GM12878 (cell line): ENCODE data around the gene RAB37.

ENCODE experiments used
- CEBPB ChIP-seq, 2 experiments: fragments of 150-350 bp in 1 of 2; IDR thresholded peaks; 2 replicates each; pipeline ENCODE4 v1.6.1; 2012 to 2014; ENCODE audit warnings: low read depth in 2 of 2, low read length in 2 of 2, borderline replicate concordance in 1 of 2, inconsistent platforms in 1 of 2
- EZH2 ChIP-seq: IDR thresholded peaks from 2 replicates; pipeline ENCODE4 v1.6.1; 2012; ENCODE audit warnings: low read depth, mild to moderate bottlenecking, control low read depth, inconsistent platforms, low read length, borderline replicate concordance; ENCODE audit not compliant: control insufficient read depth
- FOXK2 ChIP-seq: fragments of 450-650 bp; IDR thresholded peaks from 2 replicates; pipeline ENCODE4 v1.6.1; 2017; ENCODE audit warnings: mild to moderate bottlenecking, moderate library complexity
- FOXM1 ChIP-seq: IDR thresholded peaks from 2 replicates; pipeline ENCODE4 v1.6.1; 2012; ENCODE audit warnings: low read depth, mild to moderate bottlenecking, inconsistent platforms, low read length, moderate library complexity
- HDAC2 ChIP-seq: fragments of 200-600 bp; sonication (generic); IDR thresholded peaks from 2 replicates; pipeline ENCODE4 v1.6.1; 2017
- MAX ChIP-seq: IDR thresholded peaks from 2 replicates; pipeline ENCODE4 v1.6.1; 2012; ENCODE audit warnings: low read depth, low read length, improper control_type of control experiment
- NR2C1 ChIP-seq: fragments of 450-650 bp; IDR thresholded peaks from 2 replicates; pipeline ENCODE4 v1.6.1; 2017; ENCODE audit warnings: antibody characterized with exemption, mild to moderate bottlenecking, moderate library complexity
- SMAD1 ChIP-seq: fragments of 450-650 bp; IDR thresholded peaks from 2 replicates; pipeline ENCODE4 v1.6.1; 2018; ENCODE audit warnings: mild to moderate bottlenecking, low read depth; ENCODE audit not compliant: partially characterized antibody
- TF ChIP-seq, protein P1 (sequence below), 3 experiments: IDR thresholded peaks in 2 of 3; conservative IDR thresholded peaks in 1 of 3; 2 replicates each; pipeline ENCODE4 v1.5.1; 2011; ENCODE audit warnings: low read depth in 3 of 3, low read length in 3 of 3, mild to moderate bottlenecking in 3 of 3, control low read depth in 2 of 3, moderate library complexity in 2 of 3, inconsistent platforms in 1 of 3, mixed read lengths in 1 of 3; ENCODE audit not compliant: control insufficient read depth in 2 of 3, insufficient read depth in 1 of 3; ENCODE audit errors: extremely low read depth in 1 of 3
- TF ChIP-seq, protein P2 (sequence below): fragments of 450-650 bp; IDR thresholded peaks from 2 replicates; pipeline ENCODE4 v1.6.1; 2017; ENCODE audit warnings: mild to moderate bottlenecking, low read depth, inconsistent platforms; ENCODE audit not compliant: poor library complexity, severe bottlenecking

DNA sequence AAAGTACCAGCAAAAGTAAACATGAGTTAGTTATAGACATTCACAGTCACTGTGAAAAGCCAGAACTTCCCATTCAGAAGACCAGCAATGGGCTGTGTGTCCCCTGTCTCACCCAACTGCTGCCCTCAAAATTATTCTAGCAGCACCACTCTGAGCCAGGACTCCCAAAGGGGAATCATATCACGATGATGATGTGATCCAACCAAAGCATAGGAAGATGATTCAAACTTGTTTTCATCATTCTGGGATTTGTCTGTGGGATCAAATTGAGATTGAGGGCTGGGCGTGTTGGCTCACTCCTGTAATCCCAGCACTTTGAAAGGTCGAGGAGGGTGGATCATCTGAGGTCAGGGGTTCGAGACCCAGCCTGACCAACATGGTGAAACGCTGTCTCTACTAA, 45.5 kb downstream of the RAB37 start:
- TF ChIP-seq, protein P1, sequence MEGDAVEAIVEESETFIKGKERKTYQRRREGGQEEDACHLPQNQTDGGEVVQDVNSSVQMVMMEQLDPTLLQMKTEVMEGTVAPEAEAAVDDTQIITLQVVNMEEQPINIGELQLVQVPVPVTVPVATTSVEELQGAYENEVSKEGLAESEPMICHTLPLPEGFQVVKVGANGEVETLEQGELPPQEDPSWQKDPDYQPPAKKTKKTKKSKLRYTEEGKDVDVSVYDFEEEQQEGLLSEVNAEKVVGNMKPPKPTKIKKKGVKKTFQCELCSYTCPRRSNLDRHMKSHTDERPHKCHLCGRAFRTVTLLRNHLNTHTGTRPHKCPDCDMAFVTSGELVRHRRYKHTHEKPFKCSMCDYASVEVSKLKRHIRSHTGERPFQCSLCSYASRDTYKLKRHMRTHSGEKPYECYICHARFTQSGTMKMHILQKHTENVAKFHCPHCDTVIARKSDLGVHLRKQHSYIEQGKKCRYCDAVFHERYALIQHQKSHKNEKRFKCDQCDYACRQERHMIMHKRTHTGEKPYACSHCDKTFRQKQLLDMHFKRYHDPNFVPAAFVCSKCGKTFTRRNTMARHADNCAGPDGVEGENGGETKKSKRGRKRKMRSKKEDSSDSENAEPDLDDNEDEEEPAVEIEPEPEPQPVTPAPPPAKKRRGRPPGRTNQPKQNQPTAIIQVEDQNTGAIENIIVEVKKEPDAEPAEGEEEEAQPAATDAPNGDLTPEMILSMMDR (IDR thresholded peaks at IDR 0.05 in 2 of 3, conservative IDR thresholded peaks at IDR 0.05 in 1 of 3; ENCODE audit: control insufficient read depth in 2 of 3, extremely low read depth in 1 of 3, insufficient read depth in 1 of 3, low read depth in 3 of 3, low read length in 3 of 3), result no peak
- no peak for TF ChIP-seq SMAD1
- TF ChIP-seq, protein P2, sequence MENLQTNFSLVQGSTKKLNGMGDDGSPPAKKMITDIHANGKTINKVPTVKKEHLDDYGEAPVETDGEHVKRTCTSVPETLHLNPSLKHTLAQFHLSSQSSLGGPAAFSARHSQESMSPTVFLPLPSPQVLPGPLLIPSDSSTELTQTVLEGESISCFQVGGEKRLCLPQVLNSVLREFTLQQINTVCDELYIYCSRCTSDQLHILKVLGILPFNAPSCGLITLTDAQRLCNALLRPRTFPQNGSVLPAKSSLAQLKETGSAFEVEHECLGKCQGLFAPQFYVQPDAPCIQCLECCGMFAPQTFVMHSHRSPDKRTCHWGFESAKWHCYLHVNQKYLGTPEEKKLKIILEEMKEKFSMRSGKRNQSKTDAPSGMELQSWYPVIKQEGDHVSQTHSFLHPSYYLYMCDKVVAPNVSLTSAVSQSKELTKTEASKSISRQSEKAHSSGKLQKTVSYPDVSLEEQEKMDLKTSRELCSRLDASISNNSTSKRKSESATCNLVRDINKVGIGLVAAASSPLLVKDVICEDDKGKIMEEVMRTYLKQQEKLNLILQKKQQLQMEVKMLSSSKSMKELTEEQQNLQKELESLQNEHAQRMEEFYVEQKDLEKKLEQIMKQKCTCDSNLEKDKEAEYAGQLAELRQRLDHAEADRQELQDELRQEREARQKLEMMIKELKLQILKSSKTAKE, result no peak
- TF ChIP-seq MAX, result no peak
- TF ChIP-seq EZH2, result no peak
- TF ChIP-seq FOXK2, result no peak
- TF ChIP-seq FOXM1, result no peak
- no peak for TF ChIP-seq HDAC2
- TF ChIP-seq NR2C1, result no peak
- no peak for TF ChIP-seq CEBPB (IDR thresholded peaks at IDR 0.05; ENCODE audit: borderline replicate concordance in 1 of 2, low read depth in 2 of 2, low read length in 2 of 2)
